Measurements from ENCODE around the gene PALLD. TPM values are rescaled to one million over a fixed set of nuclear protein-coding genes. Genes with fewer than 3 reads are reported as not detected.

Gene PALLD
- total RNA-seq, 1 donor from 2014 or later = 221 TPM

DNA sequence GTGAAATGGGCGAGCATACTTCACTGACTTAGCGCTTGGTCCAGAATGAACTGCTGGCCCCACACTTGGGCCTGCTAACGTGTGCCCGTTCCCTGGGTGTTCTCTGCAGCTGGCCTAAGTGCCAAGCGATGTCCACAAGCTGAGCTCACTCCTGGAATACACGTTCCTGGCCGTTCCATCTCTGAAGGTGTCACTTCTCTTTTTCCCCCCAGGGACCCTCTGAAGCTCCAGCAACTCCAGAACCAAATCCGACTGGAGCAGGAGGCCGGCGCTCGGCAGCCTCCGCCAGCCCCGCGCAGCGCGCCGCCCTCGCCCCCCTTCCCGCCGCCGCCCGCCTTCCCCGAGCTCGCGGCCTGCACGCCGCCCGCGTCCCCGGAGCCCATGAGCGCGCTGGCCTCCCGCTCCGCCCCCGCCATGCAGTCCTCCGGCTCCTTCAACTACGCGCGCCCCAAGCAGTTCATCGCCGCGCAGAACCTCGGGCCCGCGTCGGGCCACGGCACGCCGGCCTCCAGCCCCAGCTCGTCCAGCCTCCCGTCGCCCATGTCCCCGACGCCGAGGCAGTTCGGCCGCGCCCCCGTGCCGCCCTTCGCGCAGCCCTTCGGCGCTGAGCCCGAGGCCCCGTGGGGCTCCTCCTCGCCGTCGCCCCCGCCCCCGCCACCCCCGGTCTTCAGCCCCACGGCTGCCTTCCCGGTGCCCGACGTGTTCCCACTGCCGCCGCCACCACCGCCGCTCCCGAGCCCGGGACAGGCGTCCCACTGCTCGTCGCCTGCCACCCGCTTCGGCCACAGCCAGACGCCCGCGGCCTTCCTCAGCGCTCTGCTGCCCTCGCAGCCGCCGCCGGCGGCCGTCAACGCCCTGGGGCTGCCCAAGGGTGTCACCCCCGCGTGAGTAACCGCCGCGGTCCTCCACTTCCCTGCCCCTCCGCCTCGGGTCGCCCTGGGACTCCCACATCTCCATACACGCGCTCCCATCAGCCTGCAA lies 380.9 kb downstream of the PALLD start:
- peak; percentile 67 for DNase-seq

DNA sequence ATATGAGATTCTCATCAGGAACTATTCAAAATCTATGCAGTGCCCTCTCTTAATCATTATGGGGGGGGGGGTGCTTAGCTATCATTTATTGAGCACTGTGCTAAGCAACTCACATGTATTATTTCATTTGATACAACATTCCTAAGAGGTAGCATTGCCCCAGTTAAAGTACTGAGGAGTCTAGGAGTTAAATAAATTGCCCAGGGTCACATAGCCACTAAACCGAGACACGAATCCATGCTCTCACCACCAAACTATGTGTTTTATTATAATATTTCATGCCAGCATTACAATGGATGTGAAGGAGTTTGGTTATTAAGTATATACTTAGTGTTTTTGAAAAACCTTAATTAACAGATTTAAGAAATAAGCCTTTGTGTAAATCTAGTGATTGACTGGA lies 381.8 kb downstream of the PALLD start:
- no peak for DNase-seq

DNA sequence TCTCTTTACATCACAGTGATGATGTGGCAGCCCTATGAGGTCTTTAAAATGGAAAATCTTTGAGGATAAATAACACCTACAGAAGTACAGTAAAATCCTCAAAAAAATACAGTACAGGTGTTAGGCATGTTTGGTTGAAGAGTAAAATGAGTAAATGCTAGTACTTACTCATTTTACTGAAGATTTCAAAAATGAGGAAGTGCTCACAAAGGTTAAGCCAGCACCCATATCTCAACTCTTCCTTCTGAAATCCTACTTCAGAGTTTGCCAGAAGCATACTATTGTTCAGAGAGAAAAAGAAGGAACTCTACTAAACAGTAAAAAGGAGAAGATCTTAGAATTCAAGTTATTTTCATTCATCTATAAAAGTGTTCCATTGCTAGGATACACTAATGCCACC lies 382.3 kb downstream of the PALLD start:
- no peak for DNase-seq

DNA sequence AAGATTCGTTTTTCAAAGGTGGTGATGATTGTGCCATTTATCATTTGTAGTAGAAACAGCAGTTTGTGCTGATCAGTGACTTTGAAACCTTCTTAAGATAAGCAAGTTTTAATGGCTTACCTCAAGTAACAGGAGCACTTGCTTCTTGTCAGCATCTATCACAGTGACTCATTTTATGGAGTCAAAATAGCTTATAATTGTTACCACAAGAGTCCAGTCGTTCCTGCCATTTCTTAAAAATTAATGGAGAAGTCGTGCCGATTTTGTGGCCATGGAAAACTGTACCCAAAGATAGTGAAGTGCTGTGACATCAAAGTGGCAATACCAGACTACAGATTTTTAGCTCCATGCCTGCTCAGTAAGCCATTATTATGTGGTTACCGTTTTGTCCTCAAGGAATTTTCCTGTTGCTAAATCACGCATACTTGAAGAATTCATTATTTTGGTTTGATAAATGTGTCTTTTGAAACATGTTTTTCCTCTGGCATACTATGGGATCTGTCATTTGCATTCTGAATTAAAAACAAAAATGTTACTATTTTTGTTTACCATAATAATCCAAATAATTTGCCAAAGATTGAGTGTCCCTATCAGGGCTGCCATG lies 383.3 kb downstream of the PALLD start:
- no peak for DNase-seq

DNA sequence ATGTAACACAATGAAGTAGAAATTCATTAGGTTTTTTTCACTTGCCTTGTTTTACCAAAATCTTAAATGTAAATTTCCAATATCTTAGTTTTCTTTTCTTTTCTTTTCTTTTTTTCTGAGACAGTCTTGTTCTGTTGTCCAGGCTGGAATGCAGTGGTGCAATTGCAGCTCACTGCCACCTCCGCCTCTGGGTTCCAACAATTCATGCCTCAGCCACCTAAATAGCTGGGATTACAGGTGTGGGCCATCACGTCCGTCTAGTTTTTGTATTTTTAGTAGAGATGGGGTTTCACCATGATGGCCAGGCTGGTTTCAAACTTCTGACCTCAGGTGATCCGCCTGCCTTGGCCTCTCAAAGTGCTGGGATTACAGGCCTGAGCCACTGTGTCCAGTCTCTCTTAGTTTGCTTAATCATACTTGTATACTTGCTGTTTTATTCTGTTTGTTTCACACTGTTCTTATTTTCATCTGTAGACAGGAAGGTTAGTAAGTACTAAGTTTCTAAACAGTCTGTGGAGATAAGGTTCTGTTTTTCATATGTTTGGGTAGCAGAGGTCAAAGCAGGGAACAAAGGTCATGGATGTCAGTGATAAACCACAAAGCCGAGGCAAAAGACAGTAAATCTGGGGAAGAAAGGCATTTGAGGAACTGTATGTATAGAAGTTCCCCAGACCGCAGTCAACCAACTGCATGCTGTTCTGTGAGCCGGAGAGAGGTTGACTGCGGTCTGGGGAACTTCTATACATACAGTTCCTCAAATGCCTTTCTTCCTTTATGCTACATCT lies 384.2 kb downstream of the PALLD start:
- DNase-seq = no peak

DNA sequence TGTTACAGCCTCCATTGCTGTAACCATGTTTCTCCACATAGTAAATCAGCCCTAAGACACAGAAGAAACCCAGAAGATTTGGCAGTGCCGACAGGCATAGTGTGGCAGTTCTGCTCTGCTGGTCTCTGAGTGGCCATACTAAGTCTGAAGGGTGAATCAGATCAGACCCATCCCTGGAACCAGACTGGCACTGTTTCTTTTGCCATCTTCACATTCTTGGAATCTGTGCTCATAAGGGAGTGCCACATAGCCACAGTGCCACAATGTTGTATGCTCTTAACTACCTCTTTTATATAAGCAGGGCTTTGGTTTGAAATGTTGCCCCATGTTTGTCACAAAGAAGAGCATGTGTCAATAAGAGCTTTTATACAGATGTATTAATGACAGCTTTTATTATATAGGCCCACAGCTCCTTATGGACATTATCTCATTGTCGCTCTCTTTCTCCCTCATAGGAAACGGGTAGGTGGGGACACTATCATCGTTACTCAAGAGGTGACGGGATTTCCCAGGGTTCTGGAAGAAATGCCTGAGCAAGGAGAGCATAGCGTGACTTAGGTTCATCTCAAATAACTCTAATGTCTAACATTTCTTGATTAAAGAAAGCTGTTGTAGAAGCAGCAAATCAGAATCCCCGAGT lies 385.0 kb downstream of the PALLD start:
- DNase-seq = no peak

DNA sequence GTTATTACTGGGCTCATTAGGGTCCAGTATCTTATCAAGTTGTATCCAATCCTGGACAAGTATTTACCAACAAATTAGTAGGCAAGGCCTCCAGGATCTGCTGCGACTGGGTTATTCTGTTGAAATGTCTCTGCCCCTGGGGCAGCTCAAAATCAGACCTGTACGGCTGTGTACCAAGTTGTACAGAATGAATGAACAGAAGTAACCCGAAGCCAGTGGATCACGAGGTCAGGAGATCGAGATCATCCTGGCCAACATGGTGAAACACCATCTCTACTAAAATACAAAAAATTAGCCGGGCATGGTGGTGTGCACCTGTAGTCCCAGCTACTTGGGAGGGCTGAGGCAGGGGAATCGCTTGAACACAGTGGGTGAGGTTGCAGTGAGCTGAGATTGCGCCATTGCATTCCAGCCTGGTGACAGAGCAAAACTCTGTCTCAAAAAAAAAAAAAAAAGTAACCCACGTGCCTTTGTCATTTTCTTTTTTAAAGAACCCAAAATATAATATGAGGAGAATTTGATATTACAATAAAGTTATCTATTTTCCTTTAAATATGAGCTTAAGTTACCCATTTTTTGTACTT lies 385.9 kb downstream of the PALLD start:
- DNase-seq = no peak

DNA sequence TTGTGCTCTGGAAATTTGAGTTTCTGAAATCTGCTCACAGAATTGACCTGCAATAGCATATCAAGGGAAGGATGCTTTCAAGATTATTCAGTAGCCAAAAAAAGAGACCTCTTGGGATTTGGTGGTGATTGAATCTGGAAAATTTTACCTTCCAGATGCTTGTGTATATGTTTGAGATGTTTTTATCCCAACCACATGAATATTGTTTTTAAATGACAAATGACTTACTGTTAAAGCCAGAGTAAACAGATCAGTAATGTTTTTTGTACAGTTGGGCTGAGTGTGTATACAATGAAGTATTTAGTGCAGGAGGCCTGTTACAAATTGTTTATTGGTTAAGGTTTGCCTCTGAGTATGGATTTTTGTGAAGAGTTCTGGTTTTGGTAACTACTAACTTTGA lies 386.7 kb downstream of the PALLD start:
- DNase-seq = peak; percentile 18

DNA sequence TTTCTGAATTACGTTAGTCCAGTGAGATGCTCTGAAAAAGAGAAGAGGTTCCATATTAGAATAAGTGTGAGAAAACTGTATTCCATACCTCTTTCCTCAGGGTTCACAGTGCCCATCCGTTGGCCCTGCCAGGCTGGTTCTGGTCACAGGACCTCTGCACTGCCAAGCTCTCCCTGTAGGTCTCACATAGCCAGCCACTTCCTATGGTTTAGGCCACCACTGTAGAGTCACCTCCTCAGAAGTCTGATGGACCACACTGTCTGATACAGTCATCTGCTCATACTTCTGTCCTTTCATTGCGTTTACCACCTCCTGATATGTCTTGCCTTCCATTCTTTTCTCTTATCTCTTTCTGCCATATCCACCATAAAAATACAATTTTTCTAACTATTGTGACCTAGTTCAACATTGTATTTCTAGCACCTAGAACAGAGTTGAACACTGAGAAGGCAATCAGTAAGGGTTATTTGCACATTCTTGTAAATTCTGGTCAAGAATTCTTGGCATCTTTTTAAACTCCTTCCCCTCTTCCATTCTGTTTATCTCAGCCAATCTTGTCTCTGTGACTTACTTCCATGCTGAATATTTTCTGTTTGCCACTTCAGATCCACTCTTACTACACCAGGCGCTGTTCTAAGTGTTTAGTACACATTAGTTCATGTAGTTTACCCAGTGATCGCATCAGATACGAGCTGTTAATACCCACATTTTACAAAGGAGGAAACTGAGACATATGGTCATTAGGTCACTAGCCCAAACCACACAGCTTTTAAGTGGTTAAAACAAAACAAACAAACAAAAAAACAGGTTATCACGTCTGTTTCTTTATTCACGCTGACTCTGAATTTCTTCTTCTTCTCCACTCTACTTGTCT lies 387.6 kb downstream of the PALLD start:
- no peak for DNase-seq

DNA sequence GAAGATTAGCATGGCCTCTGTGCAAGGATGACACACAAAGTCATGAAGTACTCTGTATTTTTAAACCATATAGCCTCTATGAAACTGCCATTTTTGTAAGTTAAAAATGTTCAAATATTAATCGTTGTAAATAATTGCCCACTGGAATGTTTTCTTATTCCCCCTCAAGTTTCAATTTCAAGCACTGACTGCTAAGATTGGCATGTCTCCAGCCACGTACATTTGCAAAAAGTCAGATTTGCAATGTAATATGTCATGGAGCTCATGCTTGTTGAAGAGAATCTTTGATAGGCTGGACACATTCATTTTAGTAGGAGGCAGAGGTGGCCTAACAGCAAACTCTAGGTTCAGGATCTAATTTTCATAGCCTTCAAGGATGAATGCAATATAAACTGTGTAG lies 388.5 kb downstream of the PALLD start:
- no peak for DNase-seq

DNA sequence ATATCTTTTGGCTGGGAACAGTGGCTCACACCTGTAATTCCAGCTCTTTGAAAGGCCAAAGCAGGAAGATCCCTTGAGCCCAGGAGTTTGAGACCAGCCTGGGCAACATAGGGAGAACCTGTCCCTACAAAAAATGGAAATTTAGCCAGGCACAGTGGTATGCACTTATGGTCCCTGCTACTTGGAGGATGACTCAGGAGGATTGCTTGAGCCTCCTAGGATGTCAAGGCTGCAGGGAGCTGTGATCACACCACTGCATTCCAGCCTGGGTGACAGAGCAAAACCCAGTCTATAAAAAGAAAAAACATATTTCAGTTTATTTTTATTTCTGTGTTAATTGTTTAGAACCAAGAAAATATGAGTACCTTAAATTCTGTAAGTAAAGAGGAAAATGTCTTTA lies 389.5 kb downstream of the PALLD start:
- DNase-seq = no peak

DNA sequence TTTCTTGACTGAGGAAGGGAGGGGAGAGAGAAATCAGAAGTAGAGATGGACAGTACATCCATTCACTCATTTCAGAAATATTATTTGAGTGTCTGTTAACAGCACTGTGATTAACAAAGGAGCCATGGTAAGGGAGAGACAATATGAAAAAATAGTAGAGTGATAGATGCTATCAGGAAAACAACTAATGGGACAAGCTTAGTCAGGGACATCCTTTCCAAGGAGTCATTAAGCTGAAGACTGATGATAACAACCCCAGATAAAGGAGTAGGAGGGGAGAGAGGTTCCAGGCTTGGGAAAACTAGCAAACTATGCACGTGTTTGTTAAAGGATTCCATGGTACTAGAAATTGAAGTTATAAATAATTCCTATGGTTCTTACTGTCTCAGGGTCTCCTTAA lies 391.0 kb downstream of the PALLD start:
- no peak for DNase-seq

DNA sequence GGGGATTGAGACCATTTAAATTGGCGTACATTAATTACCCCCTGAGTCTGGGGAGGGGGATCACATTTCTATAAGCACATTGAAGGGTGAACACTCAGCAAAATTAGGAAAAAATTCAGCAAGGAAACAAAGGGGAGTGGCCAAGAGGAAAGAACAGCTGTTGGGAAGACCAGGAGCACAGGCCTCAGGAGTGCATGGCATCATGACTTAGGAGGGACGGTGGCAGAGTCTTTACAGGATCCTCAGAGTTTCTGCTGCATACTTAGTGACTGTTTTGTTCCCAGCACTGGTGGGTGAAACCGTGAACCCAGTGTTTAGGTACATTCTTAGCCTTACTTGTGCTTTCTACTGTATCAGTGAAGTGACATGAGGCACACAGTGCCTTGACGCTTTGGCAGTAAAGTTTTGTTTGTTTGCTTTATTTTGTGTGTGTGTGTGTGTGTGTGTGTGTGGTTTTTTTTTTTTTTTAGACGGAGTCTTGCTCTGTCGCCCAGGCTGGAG lies 391.9 kb downstream of the PALLD start:
- DNase-seq = no peak

DNA sequence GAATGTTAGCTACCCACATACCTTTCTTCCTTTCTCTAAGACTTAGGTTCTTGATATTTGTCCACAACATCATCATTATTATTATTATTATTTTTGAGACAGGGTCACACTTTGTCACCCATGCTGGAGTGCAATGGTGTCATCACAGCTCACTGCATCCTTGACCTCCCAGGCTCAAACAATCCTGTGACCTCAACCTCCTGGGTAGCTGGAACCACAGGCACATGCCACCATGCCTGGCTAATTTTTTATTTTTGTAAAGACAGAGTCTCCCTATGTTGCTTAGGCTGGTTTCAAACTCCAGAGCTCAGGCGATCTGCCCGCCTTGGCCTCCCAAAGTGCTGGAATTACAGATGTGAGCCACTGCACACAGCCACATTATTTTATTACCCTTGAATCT lies 394.2 kb downstream of the PALLD start:
- DNase-seq = no peak

DNA sequence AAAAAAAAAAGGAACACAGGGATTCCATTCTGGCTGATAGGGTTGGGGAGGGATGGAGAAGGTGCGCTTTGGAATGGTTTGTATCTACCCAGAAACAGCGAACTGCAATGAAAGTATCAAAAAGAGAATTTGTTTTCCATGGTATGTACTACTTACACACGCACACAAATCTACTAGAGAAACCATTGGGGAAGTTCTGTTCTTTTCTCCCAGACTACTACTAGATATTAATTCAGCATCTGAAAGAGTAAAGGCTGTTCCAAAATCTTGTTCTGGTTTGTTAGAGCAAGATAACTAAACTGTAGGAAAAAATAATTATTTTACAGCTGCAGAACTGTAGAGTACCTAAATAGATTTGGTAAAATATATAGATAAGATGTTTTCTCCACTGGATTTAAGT lies 394.8 kb downstream of the PALLD start:
- no peak for DNase-seq

DNA sequence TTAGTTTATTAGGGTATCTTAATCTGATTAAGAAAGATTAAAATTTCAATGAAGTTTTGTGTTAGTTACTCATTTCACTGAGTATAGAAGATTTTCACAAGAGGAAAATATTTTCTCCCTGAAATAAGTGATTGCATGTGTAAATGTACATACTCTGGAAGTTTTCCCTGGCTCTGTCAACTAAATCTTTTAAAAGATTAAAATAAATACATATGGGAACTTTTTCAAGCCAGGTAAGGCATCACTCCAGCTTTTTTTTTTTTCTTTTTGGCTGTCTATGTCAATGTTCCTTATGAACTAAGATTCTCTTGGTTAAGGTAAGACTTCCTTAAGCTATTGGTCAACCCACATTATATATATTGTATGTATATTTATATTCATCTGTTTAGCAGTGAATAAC lies 395.6 kb downstream of the PALLD start:
- peak; percentile 74 for DNase-seq

DNA sequence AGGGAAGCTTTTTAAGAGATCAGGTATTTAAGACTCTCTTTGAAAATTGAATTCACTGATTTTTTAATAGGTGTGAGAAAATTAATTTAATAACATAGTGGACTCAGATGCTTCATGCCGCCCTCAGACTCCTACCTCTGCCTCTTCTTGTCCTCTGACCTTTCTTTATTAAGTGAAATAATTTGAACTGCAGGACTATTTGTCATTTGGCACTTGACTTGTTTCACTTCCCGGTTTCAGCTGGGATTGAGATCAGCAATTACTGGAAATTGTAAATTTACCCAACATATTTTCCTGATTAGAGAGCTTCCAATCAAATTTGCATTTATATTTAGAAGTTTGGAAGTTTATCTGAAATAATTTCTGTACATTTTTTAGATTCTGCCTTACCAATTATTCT lies 396.4 kb downstream of the PALLD start:
- no peak for DNase-seq

DNA sequence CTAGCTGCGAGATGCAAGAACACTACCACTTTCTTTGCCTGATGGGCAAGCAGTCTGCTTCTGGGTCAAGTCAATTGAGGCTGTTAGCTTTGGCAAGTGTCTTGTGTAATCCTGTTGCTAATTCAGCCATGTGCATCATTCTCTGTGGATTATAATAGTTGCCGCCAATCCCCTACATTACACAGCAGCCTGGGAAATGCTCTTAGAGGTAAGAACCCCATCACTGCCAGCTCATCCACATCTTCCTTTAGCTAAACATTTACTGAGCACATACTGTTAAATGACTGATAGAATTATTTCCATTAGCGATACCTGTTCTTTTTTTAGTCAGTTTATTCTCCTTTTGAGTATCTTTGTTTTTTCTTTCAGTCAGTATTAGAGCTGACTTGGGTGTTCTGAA lies 397.0 kb downstream of the PALLD start:
- no peak for DNase-seq

DNA sequence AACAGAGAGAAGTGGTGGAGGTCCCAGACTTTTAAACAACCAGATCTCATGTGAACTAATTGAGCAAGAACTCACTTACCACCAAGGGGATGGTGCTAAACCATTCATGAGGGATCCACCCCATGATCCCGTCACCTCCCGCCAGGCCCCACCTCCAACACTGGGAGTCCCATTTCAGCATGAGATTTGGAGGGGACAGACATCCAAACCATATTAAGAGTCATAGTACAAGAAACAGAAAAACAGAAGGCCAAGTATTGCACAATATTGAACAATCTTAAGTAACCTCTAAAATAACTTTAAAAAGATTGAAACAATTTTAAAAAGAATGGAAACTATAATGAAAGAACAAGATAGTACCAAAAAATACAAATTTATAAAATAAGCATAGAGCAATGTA lies 403.2 kb downstream of the PALLD start:
- no peak for DNase-seq

DNA sequence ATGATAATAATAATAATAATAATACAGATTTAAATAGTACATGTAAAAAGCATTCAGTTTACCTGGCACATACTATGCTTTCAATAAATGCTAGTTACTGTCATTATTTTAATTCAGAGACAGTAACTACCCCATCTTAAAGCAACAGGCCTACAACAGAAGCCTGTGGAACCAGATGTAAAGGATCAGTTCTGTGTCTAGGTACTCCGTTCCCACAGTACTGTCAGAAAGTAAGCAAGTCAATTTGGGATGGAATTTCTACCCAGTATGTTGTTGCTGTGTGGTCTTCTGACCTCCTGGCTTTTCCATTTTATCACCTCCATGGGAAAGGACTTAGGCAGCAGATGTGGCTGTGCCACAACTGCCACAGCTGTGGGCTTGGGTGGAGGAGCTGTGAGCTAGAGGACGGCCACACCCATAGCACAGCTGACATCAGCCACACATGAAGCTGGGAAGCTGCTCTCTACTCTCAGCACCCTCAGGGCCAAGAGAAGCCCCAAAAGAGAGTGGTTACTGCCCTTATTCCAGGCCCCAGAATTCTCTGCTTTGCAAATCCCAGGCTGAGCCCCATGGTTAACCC lies 410.4 kb downstream of the PALLD start:
- DNase-seq = peak; percentile 73

DNA sequence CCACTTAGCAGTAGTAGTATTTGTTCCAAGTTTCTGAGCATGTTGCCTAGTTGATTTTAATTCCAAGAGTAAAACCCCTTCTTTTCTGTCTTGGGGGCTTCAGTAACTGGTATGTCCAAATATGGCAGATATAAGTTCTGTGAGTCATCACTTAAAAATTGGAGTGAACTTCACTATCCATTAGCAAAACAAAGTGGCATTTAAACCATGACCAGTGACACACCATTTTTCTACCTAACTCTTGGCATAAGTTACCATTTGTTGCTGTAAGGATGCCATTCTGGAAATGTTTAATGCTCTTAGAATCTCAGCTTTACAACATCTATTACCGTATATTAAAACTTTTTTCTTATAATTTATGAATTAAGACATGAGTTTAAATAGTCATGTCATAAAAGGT lies 411.2 kb downstream of the PALLD start:
- no peak for DNase-seq
